Activated T-helper 1 cell treated with anti-CD3 and anti-CD28 coated beads, Interleukin-12 subunit alpha, Interleukin-12 subunit beta, Interleukin-2, Interleukin-4 antibody, amounts not matched to agents 30 ng/mL and 10 ng/mL and 1 ng/mL, durations not matched to agents 14 hours and 24 hours and 36 hours (primary cell): Measurements from ENCODE around the gene CHADL. TPM values are rescaled to one million over a fixed set of nuclear protein-coding genes. Genes with fewer than 3 reads are reported as not detected.

Experiments
- DNase-seq: peaks from one replicate; pipeline ENCODE4 v3.0.0; 2021; ENCODE audit warnings: low spot score
- H3K27ac Mint-ChIP-seq: one replicate; pipeline ENCODE4 v1.8.0; 2021; ENCODE audit warnings: mild to moderate bottlenecking, mixed read lengths
- H3K27me3 Mint-ChIP-seq: one replicate; pipeline ENCODE4 v1.8.0; 2022; ENCODE audit warnings: mild to moderate bottlenecking, moderate library complexity, mixed read lengths; ENCODE audit not compliant: insufficient read depth
- H3K36me3 Mint-ChIP-seq: one replicate; pipeline ENCODE4 v1.8.0; 2021; ENCODE audit warnings: low read depth, mixed read lengths
- H3K4me1 Mint-ChIP-seq: one replicate; pipeline ENCODE4 v1.8.0; 2021; ENCODE audit warnings: low read depth, mixed read lengths
- H3K4me3 Mint-ChIP-seq: one replicate; pipeline ENCODE4 v1.8.0; 2021; ENCODE audit warnings: mild to moderate bottlenecking, moderate library complexity, mixed read lengths
- H3K9me3 Mint-ChIP-seq: one replicate; pipeline ENCODE4 v1.8.0; 2021; ENCODE audit warnings: mixed read lengths
- intact Hi-C: fragments of 100-400 bp; cut with micrococcal nuclease; formaldehyde crosslinking; loops from one replicate; pipeline ENCODE4 v1.15.1; 2024
- total RNA-seq: library from RNA; stranded (reverse); gene quantifications from 2 replicates; pipeline ENCODE4 v1.2.3, GENCODE V29; 2022

CHADL gene
- total RNA-seq, 1 donor from 2014 or later, result 0.36 TPM

GRCh38 chr22:41237036-41237706 is 3.6 kb downstream of the CHADL start:
- Mint-ChIP-seq H3K27me3 (peaks cover 2% of the 10 kb centered on the region), H3K36me3 (no peaks in the 10 kb centered on the region), H3K4me3 (peak overlapping the region; percentile 71), H3K4me1 (no peaks in the 10 kb centered on the region), H3K9me3 (no peaks in the 10 kb centered on the region), H3K27ac (no peak overlapping the region)
- no peak for DNase-seq
- intact Hi-C loops, result loop anchor here (1.0 kb wide), 1 partner anchor 315 kb away; no protein-coding TSS in a partner anchor

- intact Hi-C loops, result no loop called here
These were observed 5.7 kb downstream of the CHADL start for GRCh38 chr22:41234815-41235695.

GRCh38 chr22:41231369-41231768 is 9.4 kb downstream of the CHADL start:
- no peaks in the 10 kb centered on the region for H3K9me3 Mint-ChIP-seq
- H3K4me1 Mint-ChIP-seq, result no peaks in the 10 kb centered on the region
- peaks cover 8% of the 10 kb centered on the region for H3K36me3 Mint-ChIP-seq

More at GRCh38 chr22:41234815-41235695, 5.7 kb downstream of the CHADL start:
- Mint-ChIP-seq H3K27me3 (peaks cover 2% of the 10 kb centered on the region), H3K36me3 (peaks cover 3% of the 10 kb centered on the region), H3K9me3 (no peaks in the 10 kb centered on the region), H3K4me1 (no peaks in the 10 kb centered on the region), H3K4me3 (no peak overlapping the region), H3K27ac (no peak overlapping the region)
- no peak for DNase-seq

GRCh38 chr22:41230401-41230785 is 10.3 kb downstream of the CHADL start:
- intact Hi-C loops, result no loop called here
- Mint-ChIP-seq H3K4me3 (no peak overlapping the region), H3K27me3 (no peaks in the 10 kb centered on the region), H3K36me3 (peaks cover 11% of the 10 kb centered on the region), H3K4me1 (no peaks in the 10 kb centered on the region), H3K9me3 (no peaks in the 10 kb centered on the region), H3K27ac (no peak overlapping the region)
- no peak for DNase-seq

More at GRCh38 chr22:41231369-41231768, 9.4 kb downstream of the CHADL start:
- DNase-seq, result no peak
- no peak overlapping the region for H3K4me3 Mint-ChIP-seq
- H3K27me3 Mint-ChIP-seq, result no peaks in the 10 kb centered on the region
- intact Hi-C loops, result no loop called here
- H3K27ac Mint-ChIP-seq, result no peak overlapping the region

GRCh38 chr22:41229730-41230400 is 10.9 kb downstream of the CHADL start:
- intact Hi-C loops, result no loop called here
- Mint-ChIP-seq H3K36me3 (peaks cover 15% of the 10 kb centered on the region), H3K4me1 (no peaks in the 10 kb centered on the region), H3K4me3 (no peak overlapping the region), H3K27ac (no peak overlapping the region), H3K27me3 (no peaks in the 10 kb centered on the region), H3K9me3 (no peaks in the 10 kb centered on the region)
- DNase-seq, result no peak

GRCh38 chr22:41229215-41229614 is 11.5 kb downstream of the CHADL start:
- intact Hi-C loops, result no loop called here
- Mint-ChIP-seq H3K27ac (no peak overlapping the region), H3K4me3 (no peak overlapping the region), H3K4me1 (no peaks in the 10 kb centered on the region), H3K9me3 (no peaks in the 10 kb centered on the region), H3K27me3 (no peaks in the 10 kb centered on the region), H3K36me3 (peaks cover 15% of the 10 kb centered on the region)
- DNase-seq, result no peak

- intact Hi-C loops, result no loop called here
- no peak overlapping the region for H3K4me3 Mint-ChIP-seq
- no peak overlapping the region for H3K27ac Mint-ChIP-seq
- H3K9me3 Mint-ChIP-seq, result no peaks in the 10 kb centered on the region
- H3K27me3 Mint-ChIP-seq, result no peaks in the 10 kb centered on the region
- peaks cover 18% of the 10 kb centered on the region for H3K36me3 Mint-ChIP-seq
- H3K4me1 Mint-ChIP-seq, result no peaks in the 10 kb centered on the region
- no peak for DNase-seq
These were observed 13.7 kb downstream of the CHADL start for GRCh38 chr22:41226723-41227655.

GRCh38 chr22:41223535-41223934 is 17.2 kb downstream of the CHADL start:
- H3K36me3 Mint-ChIP-seq, result peaks cover 24% of the 10 kb centered on the region
- H3K27me3 Mint-ChIP-seq, result no peaks in the 10 kb centered on the region
- no peaks in the 10 kb centered on the region for H3K4me1 Mint-ChIP-seq
- H3K9me3 Mint-ChIP-seq, result no peaks in the 10 kb centered on the region
- intact Hi-C loops, result no loop called here
- H3K27ac Mint-ChIP-seq, result no peak overlapping the region
- no peak for DNase-seq
- H3K4me3 Mint-ChIP-seq, result no peak overlapping the region

- Mint-ChIP-seq H3K27me3 (no peaks in the 10 kb centered on the region), H3K9me3 (no peaks in the 10 kb centered on the region), H3K27ac (no peak overlapping the region), H3K4me1 (peaks cover 2% of the 10 kb centered on the region), H3K4me3 (no peak overlapping the region), H3K36me3 (peaks cover 25% of the 10 kb centered on the region)
- DNase-seq, result no peak
- intact Hi-C loops, result no loop called here
These were observed 17.8 kb downstream of the CHADL start for GRCh38 chr22:41222846-41223507.

- peaks cover 41% of the 10 kb centered on the region for H3K36me3 Mint-ChIP-seq
- DNase-seq, result peak; percentile 44
- peak overlapping the region; percentile 75 for H3K27ac Mint-ChIP-seq
- H3K4me1 Mint-ChIP-seq, result peaks cover 28% of the 10 kb centered on the region
- no peaks in the 10 kb centered on the region for H3K27me3 Mint-ChIP-seq
- no peaks in the 10 kb centered on the region for H3K9me3 Mint-ChIP-seq
- H3K4me3 Mint-ChIP-seq, result peak overlapping the region; percentile 59
- intact Hi-C loops, result loop anchor here (1.0 to 2.0 kb wide), 2 partner anchors 12 to 21 kb away; partner anchors contain the start of gene L3MBTL2
These were observed 23.1 kb downstream of the CHADL start for GRCh38 chr22:41217553-41218157.

GRCh38 chr22:41216984-41217383 is 23.7 kb downstream of the CHADL start:
- Mint-ChIP-seq H3K4me3 (peak overlapping the region; percentile 65), H3K27ac (peak overlapping the region; percentile 75), H3K4me1 (peaks cover 28% of the 10 kb centered on the region), H3K36me3 (peaks cover 42% of the 10 kb centered on the region), H3K9me3 (no peaks in the 10 kb centered on the region), H3K27me3 (no peaks in the 10 kb centered on the region)
- intact Hi-C loops, result loop anchor here (1.0 to 2.0 kb wide), 2 partner anchors 12 to 20 kb away; partner anchors contain the start of gene L3MBTL2
- DNase-seq, result no peak
